K562 (cell line): ENCODE results near the gene OR51E2. TPM values are rescaled to one million over a fixed set of nuclear protein-coding genes. Genes with fewer than 3 reads are reported as not detected.

Experiments
- ATAC-seq: fragments of 200-7000 bp; cut with Tn5 transposase; 3 replicates; pipeline ENCODE4 v1.9.1; 2020; ENCODE audit warnings: moderate library complexity
- BruUV-seq: library from RNA; stranded (reverse); fragments of 400-500 nt; replicated peaks from 2 replicates; lab custom pipeline; 2021; lab: Mats Ljungman, UMichigan
- CTCF ChIA-PET: fragments of 300-600 bp; formaldehyde crosslinking; extraction: SDS; loops from one replicate; lab custom pipeline; 2021; ENCODE audit warnings: low intra/inter-chr PET ratio; lab: Yijun Ruan, JAX
- POLR2A ChIA-PET: fragments of 300-600, 350-650 bp; sonication (Branson Sonifier 250); formaldehyde crosslinking; extraction: SDS; loops from one replicate; lab custom pipeline; 2021; ENCODE audit warnings: antibody characterized with exemption, inconsistent platforms; lab: Yijun Ruan, JAX
- DNase-seq, 4 experiments: peaks; one replicate each; pipeline versions ENCODE4 v3.0.0 to v3.0.0-alpha.2; 2011 to 2018; ENCODE audit warnings: low spot score in 3 of 4, mixed read lengths in 3 of 4; ENCODE audit errors: extremely low read depth in 1 of 4
- FAIRE-seq: peaks from 2 replicates; lab custom pipeline; 2011; peaks lifted over from hg19 to GRCh38; lab: Jason Lieb, UNC
- H2AFZ ChIP-seq: 2 replicates; pipeline ENCODE4 v1.6.0; 2011; ENCODE audit warnings: low read depth, low read length, control low read depth, inconsistent platforms
- H3K27ac ChIP-seq: fragments of 200-600 bp; 3 replicates; pipeline ENCODE4 v1.8.0; 2011; ENCODE audit warnings: low read depth, mild to moderate bottlenecking, control low read depth, inconsistent platforms, low read length, moderate library complexity, mixed read lengths; ENCODE audit errors: extremely low read depth
- H3K27me3 ChIP-seq, 2 experiments: fragments of 300-600 bp in 1 of 2; 2 replicates in 1 of 2; 3 replicates in 1 of 2; pipeline versions ENCODE4 v1.6.0 to v1.8.0; 2011; ENCODE audit warnings: inconsistent platforms in 2 of 2, low read length in 2 of 2, mild to moderate bottlenecking in 1 of 2, mixed read lengths in 1 of 2, moderate library complexity in 1 of 2; ENCODE audit not compliant: control insufficient read depth in 2 of 2, insufficient read depth in 2 of 2
- H3K36me3 ChIP-seq: fragments of 300-600 bp; 3 replicates; pipeline ENCODE4 v1.8.0; 2011; ENCODE audit warnings: mild to moderate bottlenecking, low read length, inconsistent platforms; ENCODE audit not compliant: control insufficient read depth, insufficient read depth
- H3K4me1 ChIP-seq, 2 experiments: fragments of 200-600 bp in 1 of 2; replicated peaks in 1 of 2; 2 replicates in 1 of 2; 3 replicates in 1 of 2; pipeline versions ENCODE4 v1.5.1 to v1.8.0; 2011; ENCODE audit warnings: inconsistent platforms in 2 of 2, low read length in 2 of 2, mild to moderate bottlenecking in 1 of 2, mixed read lengths in 1 of 2, moderate library complexity in 1 of 2; ENCODE audit not compliant: control insufficient read depth in 2 of 2, insufficient read depth in 2 of 2
- H3K4me2 ChIP-seq: 2 replicates; pipeline ENCODE4 v1.6.1; 2011; ENCODE audit warnings: low read length, control low read depth, inconsistent platforms, mixed read lengths; ENCODE audit not compliant: insufficient read depth
- H3K4me3 ChIP-seq: fragments of 200-600 bp; sonication (generic), shearing (Covaris generic); 2 replicates; pipeline ENCODE4 v1.5.1; 2016; ENCODE audit warnings: control low read depth, inconsistent platforms
- H3K79me2 ChIP-seq: fragments of 200-600 bp; 3 replicates; pipeline ENCODE4 v1.8.0; 2011; ENCODE audit warnings: low read length, inconsistent platforms; ENCODE audit not compliant: control insufficient read depth, insufficient read depth
- H3K9ac ChIP-seq, 2 experiments: 2 replicates each; pipeline versions ENCODE4 v1.6.0 to v1.6.1; 2011; ENCODE audit warnings: low read depth in 2 of 2, low read length in 2 of 2, control low read depth in 1 of 2, inconsistent platforms in 1 of 2, mild to moderate bottlenecking in 1 of 2, mixed read lengths in 1 of 2; ENCODE audit not compliant: insufficient read depth in 1 of 2
- H3K9me1 ChIP-seq: one replicate; pipeline ENCODE4 v1.6.0; 2011; ENCODE audit warnings: inconsistent platforms, mild to moderate bottlenecking, low read length, moderate library complexity; ENCODE audit not compliant: control insufficient read depth, insufficient read depth
- H3K9me3 ChIP-seq: replicated peaks from 2 replicates; pipeline ENCODE4 v1.5.1; 2011; ENCODE audit warnings: low read depth, low read length, inconsistent platforms; ENCODE audit not compliant: control insufficient read depth, insufficient read depth
- H4K20me1 ChIP-seq: replicated peaks from 2 replicates; pipeline ENCODE4 v1.6.1; 2011; ENCODE audit warnings: low read length, inconsistent platforms, mixed read lengths; ENCODE audit not compliant: control insufficient read depth, insufficient read depth
- CBX5 ChIP-seq: IDR thresholded peaks from 2 replicates; pipeline ENCODE4 v1.6.1; 2014; ENCODE audit warnings: low read depth, borderline replicate concordance
- HNRNPH1 ChIP-seq: fragments of 200-400 bp; formaldehyde crosslinking; optimal IDR thresholded peaks from 2 replicates; pipeline ENCODE3; 2017; ENCODE audit warnings: low read depth, mild to moderate bottlenecking, low read length, moderate library complexity
- SMAD4 ChIP-seq: fragments of 250-450 bp; sonication (Bioruptor Pico); conservative IDR thresholded peaks from 2 replicates; pipeline ENCODE4 v1.8.0; 2021; ENCODE audit warnings: inconsistent platforms, mild to moderate bottlenecking, moderate library complexity
- ZNF395 ChIP-seq: fragments of 200-800 bp; sonication (Bioruptor generic); IDR thresholded peaks from 2 replicates; pipeline ENCODE4 v1.6.1; 2017; ENCODE audit warnings: missing genetic modification characterization, missing compliant biosample characterization
- WGBS: fragments of 100-300 bp; shearing (Covaris generic); methylation state at CpG from one replicate; pipeline ENCODE4 v1.1.6; 2016; ENCODE audit warnings: low coverage, mixed read lengths; ENCODE audit not compliant: insufficient coverage; ENCODE audit errors: missing lambda C conversion rate; 5-methylcytosine and 5-hydroxymethylcytosine counted together
- in situ Hi-C: fragments of 300-500 bp; cut with MboI; formaldehyde crosslinking; loops from 4 replicates; pipeline ENCODE4 v1.15.0; 2018; ENCODE audit warnings: inconsistent platforms, mixed read lengths
- intact Hi-C: fragments of 100-400 bp; cut with micrococcal nuclease; formaldehyde crosslinking; loops from 2 replicates; pipeline ENCODE4 v1.14.2; 2022
- polyA plus RNA-seq, 8 experiments: library from polyadenylated mRNA; depleted of rRNA in 4 of 8; stranded (reverse) in 5 of 8; unstranded in 3 of 8; fragments of >200 nt; fragmentation: Nextera tagmentation in 2 of 8; fragmentation: Illumina TruSeq in 1 of 8; extraction: Ambion mirVana in 2 of 8; extraction: Trizol in 1 of 8; gene quantifications; 2 replicates each; pipeline versions ENCODE4 v1.2.1 to v1.2.3, GENCODE V29; 2011 to 2014; ENCODE audit warnings: inconsistent platforms in 1 of 8, missing spikeins in 1 of 8
- total RNA-seq, 7 experiments: library from RNA; depleted of rRNA in 6 of 7; stranded (reverse); fragments of >200 nt in 6 of 7; fragmentation: Illumina TruSeq in 2 of 7; extraction: Trizol in 2 of 7; gene quantifications; 2 replicates each; pipeline versions ENCODE4 v1.2.1 to v1.2.3, GENCODE V29; 2011 to 2021; ENCODE audit warnings: low replicate concordance in 1 of 7

Gene OR51E2
- total and polyA plus RNA-seq, 9 of the 15 experiments (the other 6 are each of a cell fraction or from before 2014, with no cell fraction given) = not detected

DNA sequence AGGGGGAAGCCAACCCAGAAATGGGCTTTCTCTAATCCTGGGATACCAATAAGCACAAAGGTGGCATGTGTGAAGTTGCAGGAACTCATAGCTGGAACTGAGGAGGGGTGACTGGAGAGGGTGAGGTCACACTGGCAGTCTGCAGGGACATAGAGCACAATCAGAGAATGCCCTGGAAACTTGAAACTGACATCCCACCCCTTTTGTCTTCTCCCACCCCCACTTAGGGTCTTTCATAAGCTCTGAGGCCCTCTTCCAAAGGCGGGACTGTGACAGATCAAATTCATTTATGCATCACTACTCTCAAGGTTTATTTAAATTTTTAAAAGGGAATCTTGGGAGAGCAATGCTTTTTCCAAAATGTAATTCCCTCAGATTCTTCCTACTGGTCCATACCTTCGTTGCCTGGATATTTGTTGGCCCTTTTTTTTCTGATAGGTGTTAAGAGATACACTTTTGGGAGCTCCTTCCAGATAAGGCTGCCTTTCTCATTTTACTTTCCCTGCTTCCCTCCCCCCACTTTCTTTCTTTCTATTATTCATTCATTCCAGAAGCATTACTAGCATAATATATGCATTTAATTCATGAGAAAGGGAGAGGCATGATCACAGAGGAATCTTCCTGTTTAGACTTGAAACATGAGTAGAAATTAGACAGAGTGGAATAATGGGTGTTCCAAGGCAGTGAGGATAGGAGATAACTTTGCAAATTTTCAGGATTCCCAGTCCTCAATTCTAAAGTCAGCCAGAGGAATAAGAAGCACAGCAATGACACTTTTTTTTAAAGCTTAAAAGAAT, 14.8 kb downstream of the OR51E2 start:
- WGBS = 0% methylated on average over 2 of the region's 2 CpGs

More for the DNA sequence above, 14.8 kb downstream of the OR51E2 start:
- H2AFZ ChIP-seq = no peak overlapping the region
- no peaks in the 10 kb centered on the region for H3K9me1 ChIP-seq
- TF ChIP-seq HNRNPH1 (no peak), ZNF395 (CRISPR knock-in tag) (no peak), SMAD4 (CRISPR knock-in tag) (no peak), CBX5 (no peak)
- ATAC-seq (no peak), DNase-seq (no peak), FAIRE-seq (no peak)
- H3K79me2 ChIP-seq = no peaks in the 10 kb centered on the region
- intact Hi-C loops = no loop called here
- BruUV-seq = no TSS peak
- no peaks in the 10 kb centered on the region for H3K4me1 ChIP-seq
- H3K9ac ChIP-seq = no peak overlapping the region
- in situ Hi-C loops = no loop called here
- H3K4me3 ChIP-seq = no peak overlapping the region
- ChIA-PET CTCF (no interaction called here), POLR2A (interaction anchor here (0.6 to 1.5 kb wide), 5 partner anchors 9 to 147 kb away, joined by 3 read pairs; no protein-coding TSS in a partner anchor)
- H3K36me3 ChIP-seq = no peaks in the 10 kb centered on the region
- H3K27me3 ChIP-seq = peaks cover 9 to 16% of the 10 kb centered on the region in 2 experiments; a peak in 4 of 5 replicates
- H3K9me3 ChIP-seq = no peaks in the 10 kb centered on the region
- H3K27ac ChIP-seq = no peak overlapping the region
- H4K20me1 ChIP-seq = no peaks in the 10 kb centered on the region
- H3K4me2 ChIP-seq = no peak overlapping the region
